ENCODE data around the gene PIP5K1C. TPM values are rescaled to one million over a fixed set of nuclear protein-coding genes. Genes with fewer than 3 reads are reported as not detected.
A peak's percentile ranks its signal among the peaks of the same experiment; 100 is the strongest.

Gene PIP5K1C
- total and polyA plus RNA-seq, 9 of the 15 experiments (the other 6 are each of a cell fraction or from before 2014, with no cell fraction given): 0.38 to 22.1 (median 4.1) TPM

DNA sequence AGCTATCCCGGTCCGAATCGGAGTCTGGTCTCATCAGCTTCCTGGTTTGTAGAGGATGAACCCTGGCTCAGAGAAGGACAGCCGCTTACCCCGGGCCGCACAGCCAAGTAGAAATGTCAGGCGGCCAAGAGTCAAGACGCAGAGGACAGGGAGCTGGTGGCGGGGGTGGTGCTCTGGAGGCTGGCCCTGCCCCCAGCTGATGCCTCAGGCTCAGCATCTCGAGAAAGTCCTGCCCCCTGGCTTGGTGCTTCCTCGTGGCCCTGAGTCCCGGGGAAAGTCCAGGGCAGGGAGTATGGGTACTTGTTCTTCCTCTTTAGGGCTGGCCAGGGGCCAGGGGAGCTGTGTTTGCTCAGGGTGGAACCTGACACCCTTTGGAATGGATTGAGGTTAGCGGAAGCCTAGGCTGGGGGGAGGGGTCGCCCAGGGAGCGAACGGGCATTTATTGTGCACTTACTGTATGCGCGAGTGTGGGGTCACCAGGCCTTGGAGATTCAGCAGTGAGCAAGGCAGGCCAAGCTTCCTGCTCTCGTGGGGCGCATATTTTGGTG, 10.1 kb upstream of the PIP5K1C start (continued):
- TF ChIP-seq ZFP36 (IDR thresholded peaks at IDR 0.05; ENCODE audit: low read depth, low read length, partially characterized antibody): peak; percentile 85
- TF ChIP-seq PHB (CRISPR knock-in tag; IDR thresholded peaks at IDR 0.05): no peak
- peak; percentile 15; the same call in 1 of the 2 replicates for TF ChIP-seq REST (IDR thresholded peaks at IDR 0.05; ENCODE audit: borderline replicate concordance)
- TF ChIP-seq REST (CRISPR knock-in tag; IDR thresholded peaks at IDR 0.05; ENCODE audit: low read depth): no peak
- peak; percentile 57 for TF ChIP-seq ARID1B (IDR thresholded peaks at IDR 0.05)
- peak; percentile 43; the same call in 1 of the 2 replicates for TF ChIP-seq SPI1 (IDR thresholded peaks at IDR 0.05; ENCODE audit: borderline replicate concordance, low read depth, low read length)
- peak; percentile 86 for TF ChIP-seq BCOR (IDR thresholded peaks at IDR 0.05)
- TF ChIP-seq, protein P1, sequence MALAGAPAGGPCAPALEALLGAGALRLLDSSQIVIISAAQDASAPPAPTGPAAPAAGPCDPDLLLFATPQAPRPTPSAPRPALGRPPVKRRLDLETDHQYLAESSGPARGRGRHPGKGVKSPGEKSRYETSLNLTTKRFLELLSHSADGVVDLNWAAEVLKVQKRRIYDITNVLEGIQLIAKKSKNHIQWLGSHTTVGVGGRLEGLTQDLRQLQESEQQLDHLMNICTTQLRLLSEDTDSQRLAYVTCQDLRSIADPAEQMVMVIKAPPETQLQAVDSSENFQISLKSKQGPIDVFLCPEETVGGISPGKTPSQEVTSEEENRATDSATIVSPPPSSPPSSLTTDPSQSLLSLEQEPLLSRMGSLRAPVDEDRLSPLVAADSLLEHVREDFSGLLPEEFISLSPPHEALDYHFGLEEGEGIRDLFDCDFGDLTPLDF (CRISPR knock-in tag; IDR thresholded peaks at IDR 0.05): no peak
- TF ChIP-seq MAZ (CRISPR knock-in tag; conservative IDR thresholded peaks at IDR 0.05 in 1 of 2, IDR thresholded peaks at IDR 0.05 in 1 of 2): 0 out of 4 replicates have a peak, but pooled peaks of 1 of the 2 experiments have one; percentile 45
- TF ChIP-seq ZNF398 (CRISPR knock-in tag; IDR thresholded peaks at IDR 0.05): no peak
- TF ChIP-seq ZNF263 (CRISPR knock-in tag; IDR thresholded peaks at IDR 0.05; ENCODE audit: borderline replicate concordance): peak; percentile 37; the same call in 1 of the 2 replicates
- TF ChIP-seq CHD1 (IDR thresholded peaks at IDR 0.05; ENCODE audit: low read length): no peak
- 0 out of 2 replicates have a peak, but pooled peaks have one; percentile 15 for TF ChIP-seq CBFA2T3 (IDR thresholded peaks at IDR 0.05)
- TF ChIP-seq ZNF121 (CRISPR knock-in tag; conservative IDR thresholded peaks at IDR 0.05): peak; percentile 74; the same call in 1 of the 2 replicates
- TF ChIP-seq MCM5 (IDR thresholded peaks at IDR 0.05; ENCODE audit: low read depth): no peak
- TF ChIP-seq RCOR1 (IDR thresholded peaks at IDR 0.05; ENCODE audit: borderline replicate concordance in 1 of 2, low read depth in 2 of 2, low read length in 2 of 2): peak in 1 of 2 experiments; percentile 79; a peak in 2 of 4 replicates
- no peak for TF ChIP-seq KAT7 (CRISPR knock-in tag; IDR thresholded peaks at IDR 0.05; ENCODE audit: borderline replicate concordance)
- TF ChIP-seq ZBTB1 (CRISPR knock-in tag; IDR thresholded peaks at IDR 0.05; ENCODE audit: borderline replicate concordance, low read depth): no peak
